ENCODE results near the gene TPPP. TPM values are rescaled to one million over a fixed set of nuclear protein-coding genes. Genes with fewer than 3 reads are reported as not detected.

Gene TPPP
- total and polyA plus RNA-seq, 8 donors, result 6.7 to 14.4 (median 8.6) TPM

GRCh38 chr5:662751-663435 lies 30.3 kb downstream of the TPPP start:
- DNase-seq (peak in 1 of 4 donors; percentile 25), ATAC-seq (no peak)
- H3K27ac ChIP-seq, result no peak overlapping the region
- no peak overlapping the region for H3K4me3 ChIP-seq
- TF ChIP-seq, protein P1, sequence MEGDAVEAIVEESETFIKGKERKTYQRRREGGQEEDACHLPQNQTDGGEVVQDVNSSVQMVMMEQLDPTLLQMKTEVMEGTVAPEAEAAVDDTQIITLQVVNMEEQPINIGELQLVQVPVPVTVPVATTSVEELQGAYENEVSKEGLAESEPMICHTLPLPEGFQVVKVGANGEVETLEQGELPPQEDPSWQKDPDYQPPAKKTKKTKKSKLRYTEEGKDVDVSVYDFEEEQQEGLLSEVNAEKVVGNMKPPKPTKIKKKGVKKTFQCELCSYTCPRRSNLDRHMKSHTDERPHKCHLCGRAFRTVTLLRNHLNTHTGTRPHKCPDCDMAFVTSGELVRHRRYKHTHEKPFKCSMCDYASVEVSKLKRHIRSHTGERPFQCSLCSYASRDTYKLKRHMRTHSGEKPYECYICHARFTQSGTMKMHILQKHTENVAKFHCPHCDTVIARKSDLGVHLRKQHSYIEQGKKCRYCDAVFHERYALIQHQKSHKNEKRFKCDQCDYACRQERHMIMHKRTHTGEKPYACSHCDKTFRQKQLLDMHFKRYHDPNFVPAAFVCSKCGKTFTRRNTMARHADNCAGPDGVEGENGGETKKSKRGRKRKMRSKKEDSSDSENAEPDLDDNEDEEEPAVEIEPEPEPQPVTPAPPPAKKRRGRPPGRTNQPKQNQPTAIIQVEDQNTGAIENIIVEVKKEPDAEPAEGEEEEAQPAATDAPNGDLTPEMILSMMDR (IDR thresholded peaks at IDR 0.05), result no peak
- H3K9me3 ChIP-seq, result no peaks in the 10 kb centered on the region
- H3K4me1 ChIP-seq, result no peaks in the 10 kb centered on the region
- no peaks in the 10 kb centered on the region for H3K27me3 ChIP-seq
- H3K36me3 ChIP-seq, result peaks cover 0 to 81% of the 10 kb centered on the region in 2 donors
- intact Hi-C loops (cut with DNase I), result no loop called here

- DNase-seq (peak in 2 of 4 donors; percentile 24 to 81), ATAC-seq (no peak)
- Histone ChIP-seq H3K4me3 (no peak overlapping the region), H3K27me3 (no peaks in the 10 kb centered on the region), H3K9me3 (no peaks in the 10 kb centered on the region), H3K36me3 (peaks cover 0 to 81% of the 10 kb centered on the region in 2 donors), H3K4me1 (no peaks in the 10 kb centered on the region), H3K27ac (no peak overlapping the region)
- TF ChIP-seq, protein P1 (IDR thresholded peaks at IDR 0.05), result no peak
- intact Hi-C loops (cut with DNase I), result no loop called here
Observed at GRCh38 chr5:661891-662750, 31.0 kb downstream of the TPPP start.

DNA sequence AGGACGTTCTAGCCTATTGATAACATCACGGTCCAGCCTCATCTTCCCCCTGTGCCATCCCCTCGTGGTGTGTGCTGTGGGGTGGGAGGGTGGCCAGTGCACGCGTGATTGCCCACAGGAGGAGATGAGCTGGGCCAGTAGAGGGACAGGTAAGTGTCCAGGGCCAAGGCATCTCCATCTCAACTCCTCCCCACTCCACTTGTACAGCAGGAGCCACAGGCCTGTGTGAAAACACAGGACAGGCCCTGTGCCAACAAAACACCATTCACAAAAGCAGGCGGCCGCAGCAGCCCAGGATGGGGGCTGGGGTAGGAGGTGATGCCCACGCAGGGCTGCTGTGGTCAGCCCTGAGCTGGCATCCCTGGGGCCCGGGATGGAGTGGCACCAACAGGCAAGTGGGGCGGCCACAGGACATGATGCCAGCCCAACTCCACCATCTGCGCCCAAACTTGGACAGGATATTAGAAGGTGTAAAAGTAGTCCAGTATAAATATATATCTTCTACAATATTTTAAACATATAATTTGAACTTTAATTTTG lies 32.6 kb downstream of the TPPP start:
- Histone ChIP-seq H3K36me3 (peaks cover 0 to 70% of the 10 kb centered on the region in 2 donors), H3K27ac (no peak overlapping the region), H3K4me1 (no peaks in the 10 kb centered on the region), H3K4me3 (no peak overlapping the region), H3K27me3 (no peaks in the 10 kb centered on the region), H3K9me3 (no peaks in the 10 kb centered on the region)
- DNase-seq (no peak), ATAC-seq (no peak)
- intact Hi-C loops (cut with DNase I), result no loop called here
- TF ChIP-seq, protein P1 (IDR thresholded peaks at IDR 0.05), result no peak

DNA sequence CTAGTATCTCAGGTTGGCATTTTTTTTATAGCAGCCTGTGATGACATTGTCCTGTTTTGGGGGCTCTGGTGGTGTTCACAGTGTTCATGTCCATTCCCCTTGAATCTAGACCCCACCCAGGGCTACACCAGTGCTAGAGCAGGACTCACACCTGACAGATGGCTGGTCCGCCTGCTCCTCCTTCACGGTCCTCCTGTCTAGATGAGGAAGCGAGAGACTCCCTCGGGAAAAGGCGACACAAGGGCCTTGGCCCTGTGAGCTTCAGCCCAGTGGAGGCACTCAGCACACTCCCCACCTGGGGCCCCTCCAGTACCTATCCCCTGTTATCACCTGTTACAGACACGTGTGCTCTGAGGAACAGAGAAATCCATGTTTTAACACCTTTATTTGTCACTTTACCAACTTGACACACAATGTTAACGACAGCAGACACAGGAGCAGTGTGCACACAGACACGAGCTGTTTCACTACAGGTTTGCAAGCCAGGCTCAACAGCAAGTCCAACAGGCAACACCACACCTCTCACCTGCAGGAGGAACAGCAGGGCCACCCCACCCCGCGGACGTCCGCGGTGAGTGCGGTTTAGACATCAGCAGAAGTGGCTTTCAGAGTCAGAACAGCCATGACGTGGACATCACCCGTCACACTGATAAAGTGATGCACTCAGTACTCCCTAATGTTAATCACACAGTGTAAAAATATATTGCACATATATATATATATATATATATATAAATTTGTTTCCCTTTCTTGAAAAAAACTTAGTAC lies 33.5 kb downstream of the TPPP start:
- no peak for ATAC-seq
- no peak overlapping the region for H3K4me3 ChIP-seq
- DNase-seq, result peak in 1 of 4 donors; percentile 27
- no peaks in the 10 kb centered on the region for H3K9me3 ChIP-seq
- H3K27ac ChIP-seq, result no peak overlapping the region
- peaks cover 0 to 63% of the 10 kb centered on the region in 2 donors for H3K36me3 ChIP-seq
- no peaks in the 10 kb centered on the region for H3K27me3 ChIP-seq
- intact Hi-C loops (cut with DNase I), result no loop called here
- TF ChIP-seq, protein P1 (IDR thresholded peaks at IDR 0.05), result no peak
- H3K4me1 ChIP-seq, result no peaks in the 10 kb centered on the region

Measured in left lung (tissue), 10 donors.